HG03571 (cell line): ENCODE measurements around the gene DMD.
"Not testable (repeated sequence)": the region's sequence is repeated elsewhere in the genome, so short reads cannot be mapped to it uniquely, and the experiment has no call there.

Source experiments
- ATAC-seq: cut with Tn5 transposase; IDR thresholded peaks from one replicate; pipeline ENCODE4 v1.9.1; 2021; ENCODE audit not compliant: unreplicated experiment

The DMD gene

DNA sequence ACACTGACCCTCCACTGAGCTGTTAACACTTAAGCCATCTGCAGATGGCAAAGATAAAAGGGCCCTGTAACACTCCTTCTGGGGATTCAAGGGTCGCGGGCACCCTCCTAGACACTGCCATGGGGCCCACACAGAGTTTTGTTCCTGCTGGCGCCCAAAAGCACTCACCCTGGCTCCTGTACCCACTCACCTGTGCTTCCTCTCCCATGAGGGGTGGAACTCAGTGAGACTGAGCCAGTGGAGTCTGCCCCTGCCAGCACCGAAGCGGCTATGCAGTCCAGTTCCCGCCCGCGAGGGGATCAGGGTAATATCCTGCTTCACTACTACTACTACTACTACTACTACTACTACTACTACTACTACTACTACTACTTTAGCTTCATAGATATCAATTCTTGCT is 1827.4 kb downstream of the DMD start:
- no peak for ATAC-seq

- not testable (repeated sequence) for ATAC-seq
Measured at GRCh38 chrX:31378973-31379372, 1832.4 kb downstream of the DMD start.

DNA sequence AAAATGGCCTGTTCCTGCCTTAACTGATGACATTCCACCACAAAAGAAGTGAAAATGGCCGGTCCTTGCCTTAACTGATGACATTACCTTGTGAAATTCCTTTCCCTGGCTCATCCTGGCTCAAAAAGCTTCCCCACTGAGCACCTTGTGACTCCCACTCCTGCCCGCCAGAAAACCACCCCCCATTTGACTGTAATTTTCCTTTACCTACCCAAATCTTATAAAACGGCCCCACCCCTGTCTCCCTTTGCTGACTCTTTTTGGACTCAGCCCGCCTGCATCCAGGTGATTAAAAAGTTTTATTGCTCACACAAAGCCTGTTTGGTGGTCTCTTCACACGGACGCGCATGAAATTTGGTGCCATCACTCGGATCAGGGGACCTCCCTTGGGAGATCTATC is 1833.5 kb downstream of the DMD start:
- not testable (repeated sequence) for ATAC-seq

DNA sequence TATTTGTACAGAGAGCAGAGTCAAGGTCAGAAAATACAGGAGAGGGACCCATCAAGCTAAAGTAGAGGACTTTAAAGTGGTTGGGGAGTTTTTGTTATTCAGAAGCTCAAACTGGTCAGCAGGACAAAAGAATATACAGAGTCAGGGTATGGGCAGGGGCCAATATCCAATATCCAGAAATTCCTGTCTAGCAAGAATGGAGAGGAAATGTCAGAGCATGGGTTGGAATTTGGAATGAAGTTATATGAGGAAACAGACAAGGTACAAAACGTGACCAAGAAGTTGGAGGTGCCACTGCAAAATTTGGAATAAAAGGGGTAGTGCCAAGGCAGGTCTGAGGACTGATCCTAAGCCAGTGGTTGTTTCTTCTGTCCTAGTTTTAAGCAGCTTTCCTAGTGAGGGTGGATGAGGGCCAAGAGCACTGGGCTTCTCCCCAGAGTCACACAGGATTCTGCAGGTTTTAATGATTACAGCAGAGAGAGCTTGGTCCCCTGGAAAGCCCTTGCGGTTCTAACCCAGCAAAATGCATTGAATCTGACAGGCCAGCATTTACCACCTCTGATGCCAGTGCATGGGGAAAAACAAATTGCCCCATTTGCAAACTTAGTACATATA is 1834.8 kb downstream of the DMD start:
- ATAC-seq, result no peak

DNA sequence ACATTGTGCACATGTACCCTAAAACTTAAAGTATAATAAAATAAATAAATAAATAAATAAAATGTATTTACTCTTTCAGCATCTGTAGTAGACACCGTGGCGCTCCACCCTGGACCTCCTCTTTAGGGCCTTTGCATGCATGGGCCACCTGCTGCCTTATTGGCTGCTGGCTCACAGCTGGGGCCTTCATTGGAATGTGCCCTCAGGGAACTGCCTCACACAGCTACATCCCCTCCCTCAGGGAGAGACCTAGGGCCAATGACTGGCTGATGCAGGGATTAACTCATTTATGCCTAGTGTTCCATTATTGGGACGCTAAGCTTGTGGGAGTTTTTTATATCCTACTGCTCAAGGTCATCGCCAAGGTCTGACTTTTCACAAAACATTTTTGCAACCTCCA is 1836.6 kb downstream of the DMD start:
- ATAC-seq, result no peak

DNA sequence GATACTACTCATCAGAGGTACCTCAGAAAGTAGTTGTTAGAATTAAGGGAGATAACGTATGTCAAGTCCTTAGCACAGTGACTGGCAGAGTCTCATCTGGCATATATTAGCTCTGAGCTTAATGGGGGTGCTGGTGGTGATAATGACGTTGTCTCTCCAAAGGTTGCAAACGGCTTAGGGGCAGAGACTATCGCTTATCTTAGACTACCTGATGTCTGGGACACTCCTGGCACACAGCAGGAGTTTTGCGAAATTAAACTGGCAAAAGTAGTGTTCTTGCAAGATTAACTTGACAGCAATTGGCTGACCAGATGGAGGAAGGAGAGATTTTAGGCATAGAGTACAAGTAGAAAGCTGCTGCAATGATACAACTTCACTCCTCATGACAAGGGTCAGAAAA is 1839.4 kb downstream of the DMD start:
- no peak for ATAC-seq

DNA sequence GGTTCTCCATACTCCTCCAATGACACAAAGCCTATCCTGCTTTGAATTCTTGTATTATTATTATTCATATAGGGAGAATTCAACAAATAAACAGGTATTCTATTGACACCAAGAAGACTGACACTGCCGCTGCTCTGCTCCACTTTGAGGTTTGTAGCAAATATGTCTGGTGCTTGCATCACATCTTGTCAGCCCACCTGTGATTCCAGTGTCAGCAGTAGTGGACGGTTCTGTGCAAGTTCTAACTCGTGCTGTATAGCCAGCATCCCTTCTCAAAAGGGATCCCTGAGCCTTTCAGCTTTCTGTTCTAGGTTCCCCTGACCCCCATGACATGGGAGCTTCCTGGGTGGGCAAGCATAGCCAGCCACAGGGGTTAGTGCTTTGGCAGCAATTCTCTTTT is 1843.5 kb downstream of the DMD start:
- no peak for ATAC-seq

DNA sequence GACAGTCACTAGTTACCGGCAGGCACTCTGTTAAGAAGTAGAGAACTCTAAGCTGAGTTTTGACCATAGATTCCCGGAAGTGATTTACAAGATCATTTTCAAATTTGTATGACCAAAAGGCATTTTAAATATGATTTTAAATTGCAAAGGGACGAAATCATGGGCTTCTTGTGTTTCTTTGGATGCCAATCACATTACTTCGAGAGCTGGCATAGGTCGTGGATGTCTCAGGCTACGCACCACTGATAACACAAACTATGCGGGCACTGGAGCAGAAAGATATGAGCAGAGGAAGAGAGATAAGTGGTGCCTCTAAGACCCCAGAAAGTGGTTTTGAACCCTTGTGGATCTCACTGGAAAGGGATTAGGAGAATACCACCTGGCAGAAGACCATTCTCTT is 1845.3 kb downstream of the DMD start:
- no peak for ATAC-seq

GRCh38 chrX:31356275-31357212 is 1854.8 kb downstream of the DMD start:
- ATAC-seq, result no peak

DNA sequence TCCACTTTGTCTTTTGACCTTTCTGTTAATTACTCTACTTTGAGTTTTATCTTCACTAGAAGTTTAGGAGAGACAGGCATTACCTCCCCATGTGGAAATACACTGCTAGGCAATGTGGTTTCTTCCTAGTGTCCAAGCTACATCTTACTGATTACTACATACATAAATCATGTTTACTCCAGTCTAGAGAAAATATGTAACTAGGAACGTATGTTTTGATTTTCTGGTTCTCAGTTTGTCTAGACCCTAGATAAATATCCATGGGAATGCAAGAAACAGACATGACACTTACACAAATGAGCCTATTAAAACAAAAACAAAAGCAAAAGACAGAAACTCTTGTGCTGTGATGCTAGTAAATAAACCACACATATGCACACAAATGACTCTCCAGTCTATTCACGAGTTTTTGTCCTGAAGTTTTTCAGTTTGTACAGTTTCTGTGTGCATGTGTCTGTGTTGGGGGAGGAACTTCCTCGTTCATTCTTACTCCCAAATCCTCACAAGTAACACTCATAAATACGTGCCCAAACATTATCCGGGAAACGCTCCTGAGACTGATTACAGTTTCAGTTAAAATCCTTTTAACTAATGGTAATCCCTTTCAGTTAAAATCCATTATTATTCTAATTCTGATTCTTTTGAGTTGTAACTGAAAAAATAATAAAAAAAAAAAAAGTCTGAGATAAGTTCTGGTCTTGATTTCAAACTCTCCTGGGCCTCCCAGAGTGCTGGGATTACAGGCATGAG is 1856.0 kb downstream of the DMD start:
- no peak for ATAC-seq

- ATAC-seq, result no peak
Measured at GRCh38 chrX:31353095-31353494, 1858.3 kb downstream of the DMD start.

GRCh38 chrX:31350808-31351074 is 1860.6 kb downstream of the DMD start:
- ATAC-seq, result no peak

- no peak for ATAC-seq
Measured at GRCh38 chrX:31349515-31349914, 1861.8 kb downstream of the DMD start.

- ATAC-seq, result no peak
Measured at GRCh38 chrX:31340587-31340986, 1870.8 kb downstream of the DMD start.

DNA sequence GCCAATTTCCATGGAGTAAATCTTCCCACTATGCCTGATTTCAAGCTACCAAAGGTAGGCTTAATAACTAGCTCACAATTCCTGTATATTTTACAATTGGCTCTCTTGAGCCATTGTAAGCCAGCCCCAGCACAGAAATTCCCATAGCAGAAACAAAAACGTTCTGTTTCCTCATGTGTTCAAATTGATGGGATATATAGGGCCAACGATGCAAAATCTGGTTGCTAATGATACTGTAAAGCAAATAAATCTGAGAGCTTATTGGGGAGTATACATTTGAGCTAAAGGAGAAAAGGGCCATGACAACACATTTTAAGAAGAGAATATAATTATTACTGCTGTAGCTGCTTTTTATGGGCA is 1872.4 kb downstream of the DMD start:
- ATAC-seq, result no peak

DNA sequence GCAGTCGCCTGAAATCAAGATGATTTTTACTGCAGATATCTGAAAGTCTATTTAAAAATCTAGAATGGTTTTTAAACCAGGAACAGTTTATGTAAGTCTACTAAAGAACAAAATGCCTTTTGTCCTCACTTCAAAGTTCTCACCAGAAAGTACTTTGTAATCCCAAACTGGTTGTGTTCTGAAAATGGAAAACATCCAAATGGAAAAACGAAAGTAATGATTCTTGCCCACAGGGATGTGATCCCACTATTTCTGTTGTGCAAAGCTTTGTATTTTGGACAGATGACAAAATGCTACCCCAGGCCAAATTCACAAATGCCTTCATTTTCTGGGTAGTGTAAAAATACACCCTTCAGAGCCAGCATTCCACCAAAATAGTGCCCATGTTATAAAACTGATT is 1874.0 kb downstream of the DMD start:
- no peak for ATAC-seq

- no peak for ATAC-seq
Measured at GRCh38 chrX:31336419-31336818, 1874.9 kb downstream of the DMD start.

GRCh38 chrX:31334997-31335396 is 1876.4 kb downstream of the DMD start:
- ATAC-seq, result no peak

GRCh38 chrX:31333165-31333831 is 1878.1 kb downstream of the DMD start:
- ATAC-seq, result no peak

DNA sequence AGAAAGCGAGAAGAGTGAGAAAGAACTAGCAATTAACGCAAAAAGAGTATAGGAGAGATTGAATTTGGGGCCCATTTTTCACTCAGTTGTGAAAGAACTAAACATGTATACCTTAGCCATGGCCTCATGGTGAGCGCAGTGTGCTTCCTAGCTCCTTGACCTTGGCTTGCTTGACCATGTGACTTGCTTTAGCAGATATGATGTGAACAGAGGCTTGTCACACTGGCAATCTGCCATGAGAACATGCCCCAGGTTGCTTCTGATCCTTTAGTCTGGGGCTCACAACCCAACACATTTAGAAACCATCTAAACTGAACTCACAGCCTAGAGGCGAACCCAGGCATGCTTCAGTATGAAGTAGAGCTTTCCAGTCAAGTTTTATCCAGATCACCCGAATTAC is 1879.4 kb downstream of the DMD start:
- no peak for ATAC-seq

DNA sequence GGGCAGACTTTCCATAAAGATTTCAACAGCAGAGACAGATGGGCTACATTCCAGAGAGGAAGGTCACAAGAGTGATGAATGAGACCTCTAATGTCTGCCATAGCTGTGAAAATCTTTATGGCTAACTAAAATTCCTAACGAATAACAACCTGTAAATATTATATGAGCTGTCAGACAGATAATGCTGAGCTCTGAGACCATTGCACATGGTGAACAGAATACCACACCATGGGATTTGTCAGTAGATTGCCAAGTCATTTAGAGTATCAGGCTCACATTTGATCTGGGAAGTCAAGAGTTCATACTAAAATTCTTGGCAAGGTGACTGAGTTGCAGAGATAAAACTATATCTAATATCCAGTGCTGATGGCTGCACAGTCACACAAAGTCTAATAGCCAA is 1880.3 kb downstream of the DMD start:
- ATAC-seq, result no peak

- no peak for ATAC-seq
Measured at GRCh38 chrX:31329298-31329697, 1882.1 kb downstream of the DMD start.
